Measurements from ENCODE around the gene KAT2A.

The KAT2A gene

GRCh38 chr17:42094375-42095069 lies 26.6 kb downstream of the KAT2A start:
- DNase-seq (ENCODE audit: low read depth in 2 of 2, low spot score in 1 of 2) = no peak

GRCh38 chr17:42092939-42093338 lies 28.2 kb downstream of the KAT2A start:
- DNase-seq (ENCODE audit: low read depth in 2 of 2, low spot score in 1 of 2) = no peak

- DNase-seq (ENCODE audit: low read depth in 2 of 2, low spot score in 1 of 2) = no peak
These were observed 30.0 kb downstream of the KAT2A start for GRCh38 chr17:42090964-42091790.

- no peak for DNase-seq (ENCODE audit: low read depth in 2 of 2, low spot score in 1 of 2)
These were observed 32.4 kb downstream of the KAT2A start for GRCh38 chr17:42088736-42089135.

- no peak for DNase-seq (ENCODE audit: low read depth in 2 of 2, low spot score in 1 of 2)
These were observed 33.1 kb downstream of the KAT2A start for GRCh38 chr17:42087736-42088705.

- no peak for DNase-seq (ENCODE audit: low read depth in 2 of 2, low spot score in 1 of 2)
These were observed 34.0 kb downstream of the KAT2A start for GRCh38 chr17:42087042-42087701.

- no peak for DNase-seq (ENCODE audit: low read depth in 2 of 2, low spot score in 1 of 2)
These were observed 39.5 kb downstream of the KAT2A start for GRCh38 chr17:42081516-42082129.

GRCh38 chr17:42079541-42079940 lies 41.6 kb downstream of the KAT2A start:
- DNase-seq (ENCODE audit: low read depth in 2 of 2, low spot score in 1 of 2) = no peak

GRCh38 chr17:42078396-42079043 lies 42.6 kb downstream of the KAT2A start:
- no peak for DNase-seq (ENCODE audit: low read depth in 2 of 2, low spot score in 1 of 2)

GRCh38 chr17:42077755-42078154 lies 43.4 kb downstream of the KAT2A start:
- no peak for DNase-seq (ENCODE audit: low read depth in 2 of 2, low spot score in 1 of 2)

GRCh38 chr17:42076797-42077559 lies 44.2 kb downstream of the KAT2A start:
- no peak for DNase-seq (ENCODE audit: low read depth in 2 of 2, low spot score in 1 of 2)

GRCh38 chr17:42075789-42076188 lies 45.4 kb downstream of the KAT2A start:
- DNase-seq (ENCODE audit: low read depth in 2 of 2, low spot score in 1 of 2) = no peak

- DNase-seq (ENCODE audit: low read depth in 2 of 2, low spot score in 1 of 2) = no peak
These were observed 48.6 kb downstream of the KAT2A start for GRCh38 chr17:42072323-42073187.

- DNase-seq (ENCODE audit: low read depth in 2 of 2, low spot score in 1 of 2) = no peak
These were observed 49.4 kb downstream of the KAT2A start for GRCh38 chr17:42071810-42072209.

- DNase-seq (ENCODE audit: low read depth in 2 of 2, low spot score in 1 of 2) = no peak
These were observed 52.2 kb downstream of the KAT2A start for GRCh38 chr17:42068979-42069378.

GRCh38 chr17:42067371-42068091 lies 53.6 kb downstream of the KAT2A start:
- DNase-seq (ENCODE audit: low read depth in 2 of 2, low spot score in 1 of 2) = peak in 1 of 2 donors; percentile 61

- no peak for DNase-seq (ENCODE audit: low read depth in 2 of 2, low spot score in 1 of 2)
These were observed 56.0 kb downstream of the KAT2A start for GRCh38 chr17:42065201-42065600.
